GM18526 (cell line): ENCODE data around the gene PGAP3.

ENCODE experiments used
- POLR2A ChIP-seq: IDR thresholded peaks from 3 replicates; pipeline ENCODE4 v1.6.1; 2011; ENCODE audit not compliant: insufficient read length; ENCODE audit errors: extremely low read depth

The PGAP3 gene

GRCh38 chr17:39671651-39672521 is 16.0 kb downstream of the PGAP3 start:
- TF ChIP-seq POLR2A, result no peak

GRCh38 chr17:39670746-39671145 is 17.1 kb downstream of the PGAP3 start:
- TF ChIP-seq POLR2A, result no peak

- TF ChIP-seq POLR2A, result no peak
These were observed 17.7 kb downstream of the PGAP3 start for GRCh38 chr17:39669897-39670735.

- no peak for TF ChIP-seq POLR2A
These were observed 19.6 kb downstream of the PGAP3 start, which contains the start of gene PNMT for GRCh38 chr17:39667945-39668924. PNMT (plus strand) TSS chr17:39668453; CDS start chr17:39668476, 23 bp downstream.

- TF ChIP-seq POLR2A, result no peak
These were observed 20.5 kb downstream of the PGAP3 start for GRCh38 chr17:39667262-39667944.

- no peak for TF ChIP-seq POLR2A
These were observed 21.1 kb downstream of the PGAP3 start for GRCh38 chr17:39666601-39667261.

GRCh38 chr17:39666231-39666600 is 21.6 kb downstream of the PGAP3 start:
- TF ChIP-seq POLR2A, result no peak

- no peak for TF ChIP-seq POLR2A
These were observed 22.1 kb downstream of the PGAP3 start for GRCh38 chr17:39665642-39666224.

GRCh38 chr17:39664581-39665561 is 23.0 kb downstream of the PGAP3 start, which contains the start of gene TCAP:
TCAP (plus strand) TSS chr17:39665349; CDS start chr17:39665360, 11 bp downstream.
- no peak for TF ChIP-seq POLR2A

- no peak for TF ChIP-seq POLR2A
These were observed 23.9 kb downstream of the PGAP3 start for GRCh38 chr17:39663688-39664580.

- TF ChIP-seq POLR2A, result no peak
These were observed 24.5 kb downstream of the PGAP3 start for GRCh38 chr17:39663340-39663687.
